Activated CD4-positive, alpha-beta T cell treated with anti-CD3 and anti-CD28 coated beads for 1 hour (primary cell): Measurements from ENCODE around the gene ADGRD1.

Experiments used
- DNase-seq: peaks from one replicate; pipeline ENCODE4 v3.0.0-alpha.2; 2020

The ADGRD1 gene

GRCh38 chr12:131044760-131045381 lies 91.2 kb downstream of the ADGRD1 start:
- no peak for DNase-seq

GRCh38 chr12:131045705-131046460 lies 92.2 kb downstream of the ADGRD1 start:
- DNase-seq, result no peak

GRCh38 chr12:131046813-131047788 lies 93.4 kb downstream of the ADGRD1 start:
- no peak for DNase-seq

GRCh38 chr12:131047789-131048610 lies 94.3 kb downstream of the ADGRD1 start:
- no peak for DNase-seq

GRCh38 chr12:131048611-131048990 lies 94.9 kb downstream of the ADGRD1 start:
- no peak for DNase-seq

GRCh38 chr12:131049002-131049401 lies 95.3 kb downstream of the ADGRD1 start:
- no peak for DNase-seq

- no peak for DNase-seq
These were observed 96.0 kb downstream of the ADGRD1 start for GRCh38 chr12:131049549-131050339.

GRCh38 chr12:131050463-131051154 lies 96.9 kb downstream of the ADGRD1 start:
- no peak for DNase-seq

- DNase-seq, result no peak
These were observed 97.4 kb downstream of the ADGRD1 start for GRCh38 chr12:131051155-131051473.

GRCh38 chr12:131052063-131052781 lies 98.5 kb downstream of the ADGRD1 start:
- DNase-seq, result no peak

- no peak for DNase-seq
These were observed 99.2 kb downstream of the ADGRD1 start for GRCh38 chr12:131052929-131053328.

GRCh38 chr12:131053567-131053966 lies 99.9 kb downstream of the ADGRD1 start:
- DNase-seq, result no peak

GRCh38 chr12:131054345-131055092 lies 100.8 kb downstream of the ADGRD1 start:
- DNase-seq, result no peak

GRCh38 chr12:131055093-131055465 lies 101.4 kb downstream of the ADGRD1 start:
- DNase-seq, result no peak

- no peak for DNase-seq
These were observed 102.0 kb downstream of the ADGRD1 start for GRCh38 chr12:131055596-131056233.

GRCh38 chr12:131056626-131057025 lies 102.9 kb downstream of the ADGRD1 start:
- no peak for DNase-seq

GRCh38 chr12:131057211-131057721 lies 103.6 kb downstream of the ADGRD1 start:
- no peak for DNase-seq

GRCh38 chr12:131057722-131058515 lies 104.2 kb downstream of the ADGRD1 start:
- no peak for DNase-seq
